Suprapubic skin (tissue), 3 donors: ENCODE data around the gene STON2.

Experiments
- CTCF ChIP-seq, 2 donors: fragments of 200-600 bp in 1 of 2; fragments of 450-650 bp in 1 of 2; sonication (generic) in 1 of 2; IDR thresholded peaks; one replicate each; pipeline ENCODE4 v1.5.1; 2016 to 2019; ENCODE audit warnings: antibody characterized with exemption in 2 of 2, mild to moderate bottlenecking in 1 of 2, moderate library complexity in 1 of 2
- POLR2A ChIP-seq, 2 donors: fragments of 450-650 bp; IDR thresholded peaks; one replicate each; pipeline ENCODE4 v1.6.1; 2017; ENCODE audit warnings: antibody characterized with exemption in 2 of 2, mild to moderate bottlenecking in 2 of 2, moderate library complexity in 2 of 2

DNA sequence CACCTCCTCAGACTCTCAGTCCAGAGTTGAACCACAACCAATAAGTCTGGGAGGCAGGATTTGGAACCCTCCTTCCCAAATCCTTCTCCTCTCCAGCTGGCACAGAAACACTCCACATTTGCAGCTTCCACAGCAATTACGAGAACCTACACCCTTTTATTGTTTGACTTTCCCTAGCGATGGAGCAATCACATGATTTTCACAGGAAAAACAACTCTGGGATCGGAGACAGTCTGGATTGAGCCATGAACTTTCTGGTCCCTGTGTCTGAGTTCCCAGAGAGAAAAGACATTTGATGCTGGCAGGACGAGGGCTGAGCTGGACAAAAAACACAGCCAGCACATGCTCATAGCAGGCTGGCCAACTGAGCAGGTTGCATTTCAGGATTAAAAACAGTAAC is 49.0 kb upstream of the STON2 start:
- TF ChIP-seq CTCF (IDR thresholded peaks at IDR 0.05): no peak
- TF ChIP-seq POLR2A (IDR thresholded peaks at IDR 0.05): no peak
